ENCODE measurements around the gene IFNB1. TPM values are rescaled to one million over a fixed set of nuclear protein-coding genes. Genes with fewer than 3 reads are reported as not detected.

The IFNB1 gene
- total and polyA plus RNA-seq, 2 donors (not counting 1 experiment from before 2014, with no cell fraction given): not detected

DNA sequence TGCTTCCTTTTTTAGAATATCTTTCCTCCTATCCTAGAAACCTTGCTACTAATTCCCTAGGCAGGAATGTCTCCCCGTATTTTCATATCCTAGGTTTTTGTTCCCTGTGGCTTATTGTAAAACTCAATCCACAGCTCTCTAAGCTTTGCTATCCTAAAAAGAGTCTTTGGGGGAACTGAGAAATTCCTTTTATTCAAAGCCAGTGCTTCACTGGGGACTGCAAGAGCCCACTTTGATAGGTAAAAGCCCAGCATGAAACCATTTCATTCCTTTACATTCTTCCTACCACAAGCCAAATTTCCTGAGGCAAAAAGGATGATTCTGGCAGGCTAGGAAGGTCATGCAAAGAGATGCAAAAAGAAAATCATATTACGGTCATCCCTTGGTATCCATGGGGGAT, 40.5 kb downstream of the IFNB1 start:
- intact Hi-C loops (cut with micrococcal nuclease): loop anchor here (10.0 kb wide), 2 partner anchors 58 to 352 kb away; partner anchors contain the start of gene FOCAD
- H3K36me3 ChIP-seq (replicated peaks in 1 of 2; ENCODE audit: control extremely low read depth in 1 of 2, control insufficient read depth in 1 of 2, extremely low read depth in 1 of 2, insufficient read depth in 2 of 2, low read length in 1 of 2): no peaks in the 10 kb centered on the region
- ChIA-PET POLR2A (no interaction called here), CTCF (interaction anchor here (1.4 kb wide), 1 partner anchor 96 kb away, joined by 3 read pairs; no protein-coding TSS in a partner anchor)
- no peak overlapping the region for H3K9ac ChIP-seq (ENCODE audit: low read length)
- ATAC-seq (ENCODE audit: low read depth) (no peak), DNase-seq (no peak)
- H3K79me2 ChIP-seq (ENCODE audit: control insufficient read depth, insufficient read depth, low read length): no peaks in the 10 kb centered on the region
- no peak overlapping the region for H3K4me3 ChIP-seq (ENCODE audit: control extremely low read depth in 1 of 5, extremely low read depth in 1 of 5, insufficient read depth in 1 of 5, low read depth in 2 of 5, low read length in 4 of 5)
- peaks cover 5% of the 10 kb centered on the region for H3K4me1 Mint-ChIP-seq
- WGBS (ENCODE audit: insufficient coverage): 100% methylated on average over 1 of the region's 2 CpGs
- H2AFZ ChIP-seq (ENCODE audit: insufficient read depth, low read depth, low read length, poor library complexity, severe bottlenecking): no peak overlapping the region
- no peak for TF ChIP-seq EZH2 (IDR thresholded peaks at IDR 0.05; ENCODE audit: borderline replicate concordance, insufficient read depth, low read depth, low read length, poor library complexity, severe bottlenecking)
- TF ChIP-seq, protein P1, sequence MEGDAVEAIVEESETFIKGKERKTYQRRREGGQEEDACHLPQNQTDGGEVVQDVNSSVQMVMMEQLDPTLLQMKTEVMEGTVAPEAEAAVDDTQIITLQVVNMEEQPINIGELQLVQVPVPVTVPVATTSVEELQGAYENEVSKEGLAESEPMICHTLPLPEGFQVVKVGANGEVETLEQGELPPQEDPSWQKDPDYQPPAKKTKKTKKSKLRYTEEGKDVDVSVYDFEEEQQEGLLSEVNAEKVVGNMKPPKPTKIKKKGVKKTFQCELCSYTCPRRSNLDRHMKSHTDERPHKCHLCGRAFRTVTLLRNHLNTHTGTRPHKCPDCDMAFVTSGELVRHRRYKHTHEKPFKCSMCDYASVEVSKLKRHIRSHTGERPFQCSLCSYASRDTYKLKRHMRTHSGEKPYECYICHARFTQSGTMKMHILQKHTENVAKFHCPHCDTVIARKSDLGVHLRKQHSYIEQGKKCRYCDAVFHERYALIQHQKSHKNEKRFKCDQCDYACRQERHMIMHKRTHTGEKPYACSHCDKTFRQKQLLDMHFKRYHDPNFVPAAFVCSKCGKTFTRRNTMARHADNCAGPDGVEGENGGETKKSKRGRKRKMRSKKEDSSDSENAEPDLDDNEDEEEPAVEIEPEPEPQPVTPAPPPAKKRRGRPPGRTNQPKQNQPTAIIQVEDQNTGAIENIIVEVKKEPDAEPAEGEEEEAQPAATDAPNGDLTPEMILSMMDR (IDR thresholded peaks at IDR 0.05): no peak
- no peaks in the 10 kb centered on the region for H3K27me3 ChIP-seq (replicated peaks in 1 of 4; ENCODE audit: control extremely low read depth in 1 of 4, control insufficient read depth in 3 of 4, insufficient read depth in 4 of 4, low read length in 3 of 4)
- H3K27ac ChIP-seq (ENCODE audit: low read length in 2 of 2): no peak overlapping the region
- no peaks in the 10 kb centered on the region for H3K9me3 ChIP-seq (ENCODE audit: control extremely low read depth in 1 of 3, control insufficient read depth in 2 of 3, insufficient read depth in 1 of 3, low read length in 2 of 3)
- H3K9me3 Mint-ChIP-seq (ENCODE audit: insufficient read depth): no peaks in the 10 kb centered on the region
- peaks cover 0 to under 1% of the 10 kb centered on the region in 2 donors for H3K4me1 ChIP-seq (ENCODE audit: control insufficient read depth in 2 of 2, insufficient read depth in 2 of 2, low read length in 2 of 2)
- no peak overlapping the region for H3K4me2 ChIP-seq (replicated peaks; ENCODE audit: low read depth, low read length, poor library complexity, severe bottlenecking)
- H3K4me3 Mint-ChIP-seq: no peak overlapping the region
- H4K20me1 ChIP-seq (ENCODE audit: control insufficient read depth, insufficient read depth, low read length, poor library complexity, severe bottlenecking): no peaks in the 10 kb centered on the region
- no peaks in the 10 kb centered on the region for H3K27me3 Mint-ChIP-seq
- H3K27ac Mint-ChIP-seq: no peak overlapping the region

DNA sequence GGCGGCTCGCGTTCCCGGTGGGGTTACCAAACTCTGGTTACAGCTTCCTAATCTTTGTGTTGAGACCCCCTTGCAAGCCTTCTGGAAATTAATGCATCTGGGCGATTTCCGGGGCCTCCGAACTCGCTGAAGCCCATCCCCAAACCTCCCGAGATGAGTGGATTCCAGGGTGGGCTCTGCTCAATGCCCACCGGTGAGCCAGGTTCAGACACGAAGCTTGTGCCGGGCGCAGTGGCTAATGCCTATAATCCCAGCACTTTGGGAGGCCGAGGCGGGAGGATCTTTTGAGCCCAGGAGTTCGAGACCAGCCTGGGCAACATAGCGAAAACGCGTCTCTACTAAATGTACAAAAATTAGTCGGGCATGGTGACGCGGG, 45.9 kb downstream of the IFNB1 start:
- no peak for DNase-seq
- Histone ChIP-seq H3K27ac (ENCODE audit: low read length in 2 of 2) (peak overlapping the region; percentile 69 to 79), H3K27me3 (replicated peaks in 1 of 4; ENCODE audit: control extremely low read depth in 1 of 4, control insufficient read depth in 3 of 4, insufficient read depth in 4 of 4, low read length in 3 of 4) (no peaks in the 10 kb centered on the region), H2AFZ (ENCODE audit: insufficient read depth, low read depth, low read length, poor library complexity, severe bottlenecking) (peak overlapping the region; percentile 86), H3K4me2 (replicated peaks; ENCODE audit: low read depth, low read length, poor library complexity, severe bottlenecking) (peak overlapping the region; percentile 71), H3K4me1 (ENCODE audit: control insufficient read depth in 2 of 2, insufficient read depth in 2 of 2, low read length in 2 of 2) (peaks cover 11 to 13% of the 10 kb centered on the region in 2 donors), H3K36me3 (replicated peaks in 1 of 2; ENCODE audit: control extremely low read depth in 1 of 2, control insufficient read depth in 1 of 2, extremely low read depth in 1 of 2, insufficient read depth in 2 of 2, low read length in 1 of 2) (peaks cover 0 to 2% of the 10 kb centered on the region in 2 experiments), H4K20me1 (ENCODE audit: control insufficient read depth, insufficient read depth, low read length, poor library complexity, severe bottlenecking) (no peaks in the 10 kb centered on the region), H3K4me3 (ENCODE audit: control extremely low read depth in 1 of 5, extremely low read depth in 1 of 5, insufficient read depth in 1 of 5, low read depth in 2 of 5, low read length in 4 of 5) (peak overlapping the region; percentile 56 to 79 (median 64)), H3K9me3 (ENCODE audit: control extremely low read depth in 1 of 3, control insufficient read depth in 2 of 3, insufficient read depth in 1 of 3, low read length in 2 of 3) (no peaks in the 10 kb centered on the region), H3K79me2 (ENCODE audit: control insufficient read depth, insufficient read depth, low read length) (no peaks in the 10 kb centered on the region), H3K9ac (ENCODE audit: low read length) (peak overlapping the region; percentile 67)
- H3K27me3 Mint-ChIP-seq: no peaks in the 10 kb centered on the region
- no peak for TF ChIP-seq EZH2 (IDR thresholded peaks at IDR 0.05; ENCODE audit: borderline replicate concordance, insufficient read depth, low read depth, low read length, poor library complexity, severe bottlenecking)
- TF ChIP-seq, protein P1 (IDR thresholded peaks at IDR 0.05): no peak
- H3K4me3 Mint-ChIP-seq: peak overlapping the region; percentile 82
- no peaks in the 10 kb centered on the region for H3K9me3 Mint-ChIP-seq (ENCODE audit: insufficient read depth)
- CTCF ChIA-PET: interaction anchor here (0.6 to 1.3 kb wide), 4 partner anchors 8 to 79 kb away, joined by 3 to 6 read pairs (median 4); partner anchors contain the start of gene IFNB1
- peak overlapping the region; percentile 79 for H3K27ac Mint-ChIP-seq
- no peak for ATAC-seq (ENCODE audit: low read depth)
- POLR2A ChIA-PET: interaction anchor here (0.6 kb wide), 1 partner anchor 67 kb away, joined by 3 read pairs; no protein-coding TSS in a partner anchor
- intact Hi-C loops (cut with micrococcal nuclease): loop anchor here (5.0 to 10.0 kb wide), 3 partner anchors 63 to 409 kb away; partner anchors contain the start of genes FOCAD and MLLT3
- WGBS (ENCODE audit: insufficient coverage): 69% methylated on average over 22 of the region's 22 CpGs
- H3K4me1 Mint-ChIP-seq: peaks cover 6% of the 10 kb centered on the region
